T-helper 17 cell (primary cell): ENCODE measurements around the gene PCDHGA1. TPM values are rescaled to one million over a fixed set of nuclear protein-coding genes. Genes with fewer than 3 reads are reported as not detected.
A peak's percentile ranks its signal among the peaks of the same experiment; 100 is the strongest.

ENCODE experiments used
- ATAC-seq: fragments of 150-1000 bp; cut with Tn5 transposase; 2 replicates; pipeline ENCODE4 v1.10.0; 2021; ENCODE audit warnings: mild to moderate bottlenecking, moderate library complexity
- DNase-seq, 3 donors: peaks; one replicate each; pipeline versions ENCODE4 v3.0.0 to v3.0.0-alpha.2; 2020 to 2021
- H3K9me3 ChIP-seq: one replicate; pipeline ENCODE4 v1.7.0; 2013; ENCODE audit warnings: low read length, mild to moderate bottlenecking; ENCODE audit not compliant: control insufficient read depth, poor library complexity, severe bottlenecking
- H3K27ac Mint-ChIP-seq: one replicate; pipeline ENCODE4 v1.8.0; 2022; ENCODE audit warnings: mild to moderate bottlenecking, moderate library complexity, mixed read lengths
- H3K27me3 Mint-ChIP-seq: one replicate; pipeline ENCODE4 v1.8.0; 2022; ENCODE audit warnings: mixed read lengths
- H3K36me3 Mint-ChIP-seq: one replicate; pipeline ENCODE4 v1.8.0; 2022; ENCODE audit warnings: low read depth, mixed read lengths
- H3K4me1 Mint-ChIP-seq: one replicate; pipeline ENCODE4 v1.8.0; 2022; ENCODE audit warnings: mild to moderate bottlenecking, mixed read lengths
- H3K4me3 Mint-ChIP-seq: one replicate; pipeline ENCODE4 v1.8.0; 2022; ENCODE audit warnings: mild to moderate bottlenecking, moderate library complexity, mixed read lengths
- total RNA-seq, 4 donors: library from RNA in 2 of 4; stranded (reverse) in 2 of 4; gene quantifications; one replicate each; pipeline ENCODE4 v1.2.3 and lab custom pipeline; 2022 to 2026

Gene PCDHGA1
- total RNA-seq, 2 donors from 2014 or later: not detected

DNA sequence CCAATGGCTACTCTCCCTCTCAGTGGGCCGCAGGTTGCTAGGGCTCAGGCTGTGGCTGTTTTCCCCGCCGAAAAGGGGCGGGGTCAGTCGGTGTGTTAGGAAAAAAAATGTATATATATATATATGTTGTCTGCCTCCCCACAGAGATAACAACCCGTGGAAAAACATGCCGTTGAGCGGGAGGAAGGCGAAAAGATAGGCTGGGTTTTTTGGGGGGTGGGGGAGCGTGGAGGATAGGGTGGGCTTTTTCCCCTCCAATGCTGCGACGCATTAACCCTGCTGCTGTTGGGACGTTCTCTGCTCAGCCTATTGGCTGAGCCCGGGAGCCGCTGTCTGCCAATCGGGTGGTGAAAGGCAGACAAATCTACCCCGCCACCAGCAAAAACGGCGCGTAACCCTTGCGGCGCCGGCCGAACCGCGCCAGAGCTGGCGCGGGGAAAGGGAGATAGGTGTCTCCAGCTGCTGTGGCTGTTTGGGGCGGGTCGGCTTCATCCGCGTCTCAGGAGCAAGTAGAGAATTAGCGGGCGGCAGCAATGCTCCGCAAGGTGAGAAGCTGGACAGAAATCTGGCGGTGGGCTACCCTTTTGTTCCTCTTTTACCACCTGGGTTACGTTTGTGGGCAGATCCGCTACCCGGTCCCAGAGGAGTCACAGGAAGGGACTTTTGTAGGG is 154.5 kb downstream of the PCDHGA1 start, which contains the start of gene PCDHGC4:
TSS of gene PCDHGC4 (plus strand) at position 390 of the 671 bp plus-strand sequence. CDS start at position 534, 144 bp downstream.
- Mint-ChIP-seq H3K36me3 (no peaks in the 10 kb centered on the region), H3K27me3 (peaks cover 96% of the 10 kb centered on the region), H3K4me1 (peaks cover 2% of the 10 kb centered on the region), H3K27ac (no peak within 1 kb of the TSS), H3K4me3 (no peak within 1 kb of the TSS)
- DNase-seq: no peak
- ATAC-seq: no peak
- H3K9me3 ChIP-seq: no peaks in the 10 kb centered on the region

DNA sequence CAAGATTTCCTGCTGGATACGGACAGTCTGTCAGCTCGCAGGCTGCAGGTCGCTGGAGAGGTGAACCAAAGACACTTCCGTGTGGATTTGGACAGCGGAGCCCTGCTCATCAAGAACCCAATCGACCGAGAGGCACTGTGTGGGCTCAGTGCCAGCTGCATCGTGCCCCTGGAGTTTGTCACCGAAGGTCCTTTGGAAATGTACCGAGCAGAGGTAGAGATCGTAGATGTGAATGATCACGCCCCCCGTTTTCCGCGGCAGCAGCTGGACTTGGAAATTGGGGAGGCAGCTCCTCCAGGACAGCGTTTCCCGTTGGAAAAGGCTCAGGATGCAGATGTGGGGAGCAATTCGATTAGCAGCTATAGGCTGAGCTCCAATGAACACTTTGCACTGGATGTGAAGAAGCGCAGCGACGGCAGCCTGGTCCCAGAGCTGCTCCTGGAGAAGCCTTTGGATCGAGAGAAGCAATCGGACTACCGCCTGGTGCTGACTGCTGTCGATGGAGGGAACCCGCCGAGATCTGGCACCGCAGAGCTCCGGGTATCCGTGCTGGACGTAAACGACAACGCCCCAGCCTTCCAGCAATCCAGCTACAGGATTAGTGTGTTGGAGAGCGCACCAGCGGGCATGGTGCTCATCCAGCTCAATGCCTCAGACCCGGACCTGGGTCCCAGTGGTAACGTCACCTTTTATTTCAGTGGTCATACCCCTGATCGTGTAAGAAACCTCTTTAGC is 155.2 kb downstream of the PCDHGA1 start:
- no peak overlapping the region for H3K27ac Mint-ChIP-seq
- H3K9me3 ChIP-seq: no peaks in the 10 kb centered on the region
- DNase-seq (no peak), ATAC-seq (no peak)
- H3K4me3 Mint-ChIP-seq: no peak overlapping the region
- no peaks in the 10 kb centered on the region for H3K36me3 Mint-ChIP-seq
- peaks cover 96% of the 10 kb centered on the region for H3K27me3 Mint-ChIP-seq
- peaks cover 2% of the 10 kb centered on the region for H3K4me1 Mint-ChIP-seq

DNA sequence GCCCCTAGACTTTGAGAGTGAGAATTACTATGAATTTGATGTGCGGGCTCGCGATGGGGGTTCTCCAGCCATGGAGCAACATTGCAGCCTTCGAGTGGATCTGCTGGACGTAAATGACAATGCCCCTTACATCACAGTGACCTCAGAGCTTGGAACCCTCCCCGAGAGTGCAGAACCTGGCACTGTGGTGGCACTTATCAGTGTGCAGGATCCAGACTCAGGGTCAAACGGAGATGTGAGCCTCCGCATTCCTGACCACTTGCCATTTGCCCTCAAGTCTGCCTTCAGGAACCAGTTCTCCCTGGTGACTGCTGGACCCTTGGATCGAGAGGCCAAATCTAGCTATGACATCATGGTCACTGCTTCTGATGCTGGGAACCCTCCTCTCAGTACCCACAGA is 155.8 kb downstream of the PCDHGA1 start:
- no peak for DNase-seq
- H3K27ac Mint-ChIP-seq: no peak overlapping the region
- H3K36me3 Mint-ChIP-seq: peaks cover 3% of the 10 kb centered on the region
- peaks cover 96% of the 10 kb centered on the region for H3K27me3 Mint-ChIP-seq
- H3K4me1 Mint-ChIP-seq: peaks cover 2% of the 10 kb centered on the region
- no peak overlapping the region for H3K4me3 Mint-ChIP-seq
- no peak for ATAC-seq
- no peaks in the 10 kb centered on the region for H3K9me3 ChIP-seq

- no peak overlapping the region for H3K4me3 Mint-ChIP-seq
- no peak overlapping the region for H3K27ac Mint-ChIP-seq
- H3K9me3 ChIP-seq: no peaks in the 10 kb centered on the region
- ATAC-seq (no peak), DNase-seq (no peak)
- H3K36me3 Mint-ChIP-seq: peaks cover 5% of the 10 kb centered on the region
- peaks cover 96% of the 10 kb centered on the region for H3K27me3 Mint-ChIP-seq
- peaks cover 4% of the 10 kb centered on the region for H3K4me1 Mint-ChIP-seq
Observed at GRCh38 chr5:141487131-141487530, 156.8 kb downstream of the PCDHGA1 start.

DNA sequence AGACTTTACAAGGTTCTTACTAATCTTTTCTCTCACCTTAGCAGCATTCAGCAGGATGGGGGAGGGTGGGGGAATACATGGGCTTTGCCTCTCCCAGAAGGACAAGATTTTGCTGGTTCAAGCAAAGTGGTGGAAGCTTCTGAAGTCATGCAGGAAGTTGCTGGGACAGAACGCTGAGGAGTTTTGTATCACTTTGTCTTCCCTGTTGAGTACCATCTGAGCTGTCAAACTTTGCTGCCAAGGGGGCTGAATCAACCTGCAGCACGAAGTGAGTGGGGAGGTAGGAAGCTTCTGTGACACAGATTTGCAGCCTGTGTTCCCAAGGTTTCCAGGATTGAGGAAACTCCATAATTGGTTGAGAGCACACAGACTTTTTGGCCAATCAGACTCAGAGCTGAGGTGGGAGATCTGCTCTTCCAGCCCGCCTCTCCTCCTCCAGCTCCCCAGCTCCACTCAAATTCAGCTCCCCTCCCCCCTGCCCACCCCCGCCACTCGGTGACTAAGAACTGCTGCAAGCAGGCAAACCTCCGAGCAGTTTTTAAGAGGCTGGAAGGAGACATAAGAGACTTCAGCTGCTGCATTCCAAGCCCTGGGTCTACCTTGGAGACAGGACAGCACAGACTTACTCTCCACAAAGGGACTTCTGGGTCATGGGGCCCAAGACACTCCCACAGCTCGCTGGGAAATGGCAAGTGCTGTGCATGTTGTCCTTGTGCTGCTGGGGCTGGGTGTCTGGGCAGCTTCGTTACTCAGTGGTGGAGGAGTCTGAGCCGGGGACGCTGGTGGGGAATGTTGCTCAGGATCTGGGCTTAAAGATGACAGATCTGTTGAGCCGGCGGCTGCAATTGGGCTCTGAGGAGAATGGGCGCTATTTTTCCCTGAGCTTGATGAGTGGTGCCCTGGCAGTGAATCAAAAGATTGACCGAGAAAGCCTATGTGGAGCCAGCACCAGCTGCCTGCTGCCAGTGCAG is 158.6 kb downstream of the PCDHGA1 start, which contains the start of gene PCDHGC5:
TSS of gene PCDHGC5 (plus strand) at position 491 of the 971 bp plus-strand sequence. CDS start at position 651, 160 bp downstream.
- H3K27ac Mint-ChIP-seq: no peak within 1 kb of the TSS
- H3K36me3 Mint-ChIP-seq: peaks cover 5% of the 10 kb centered on the region
- ATAC-seq: no peak
- no peak for DNase-seq
- H3K9me3 ChIP-seq: no peaks in the 10 kb centered on the region
- H3K27me3 Mint-ChIP-seq: peaks cover 93% of the 10 kb centered on the region
- H3K4me3 Mint-ChIP-seq: no peak within 1 kb of the TSS
- peaks cover 6% of the 10 kb centered on the region for H3K4me1 Mint-ChIP-seq

DNA sequence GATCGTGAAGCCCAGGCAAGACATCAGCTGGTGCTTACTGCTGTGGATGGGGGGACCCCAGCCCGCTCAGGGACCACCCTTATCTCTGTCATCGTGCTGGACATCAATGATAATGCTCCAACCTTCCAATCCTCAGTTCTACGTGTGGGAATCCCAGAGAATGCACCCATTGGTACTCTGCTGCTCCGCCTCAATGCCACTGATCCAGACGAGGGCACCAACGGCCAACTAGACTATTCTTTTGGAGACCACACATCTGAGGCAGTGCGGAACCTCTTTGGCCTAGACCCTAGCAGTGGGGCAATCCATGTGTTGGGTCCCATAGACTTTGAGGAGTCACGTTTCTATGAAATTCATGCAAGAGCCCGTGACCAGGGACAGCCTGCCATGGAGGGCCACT is 159.5 kb downstream of the PCDHGA1 start:
- no peak overlapping the region for H3K27ac Mint-ChIP-seq
- H3K27me3 Mint-ChIP-seq: peaks cover 93% of the 10 kb centered on the region
- DNase-seq (no peak), ATAC-seq (no peak)
- no peaks in the 10 kb centered on the region for H3K9me3 ChIP-seq
- no peak overlapping the region for H3K4me3 Mint-ChIP-seq
- peaks cover 4% of the 10 kb centered on the region for H3K4me1 Mint-ChIP-seq
- H3K36me3 Mint-ChIP-seq: peaks cover 5% of the 10 kb centered on the region

DNA sequence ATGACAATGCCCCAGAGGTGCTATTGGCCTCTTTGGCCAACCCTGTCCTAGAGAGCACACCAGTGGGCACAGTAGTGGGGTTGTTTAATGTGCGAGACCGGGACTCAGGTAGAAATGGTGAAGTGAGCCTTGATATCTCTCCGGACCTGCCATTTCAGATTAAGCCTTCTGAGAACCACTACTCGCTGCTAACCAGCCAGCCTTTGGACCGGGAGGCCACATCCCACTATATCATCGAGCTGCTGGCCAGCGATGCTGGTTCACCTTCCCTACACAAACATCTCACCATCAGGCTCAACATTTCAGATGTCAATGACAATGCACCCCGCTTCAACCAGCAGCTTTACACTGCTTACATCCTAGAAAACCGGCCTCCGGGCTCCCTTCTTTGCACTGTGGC is 160.0 kb downstream of the PCDHGA1 start:
- Mint-ChIP-seq H3K36me3 (peaks cover 6% of the 10 kb centered on the region), H3K4me3 (no peak overlapping the region), H3K4me1 (peaks cover 5% of the 10 kb centered on the region), H3K27ac (no peak overlapping the region), H3K27me3 (peaks cover 93% of the 10 kb centered on the region)
- no peak for ATAC-seq
- DNase-seq: no peak
- no peaks in the 10 kb centered on the region for H3K9me3 ChIP-seq

DNA sequence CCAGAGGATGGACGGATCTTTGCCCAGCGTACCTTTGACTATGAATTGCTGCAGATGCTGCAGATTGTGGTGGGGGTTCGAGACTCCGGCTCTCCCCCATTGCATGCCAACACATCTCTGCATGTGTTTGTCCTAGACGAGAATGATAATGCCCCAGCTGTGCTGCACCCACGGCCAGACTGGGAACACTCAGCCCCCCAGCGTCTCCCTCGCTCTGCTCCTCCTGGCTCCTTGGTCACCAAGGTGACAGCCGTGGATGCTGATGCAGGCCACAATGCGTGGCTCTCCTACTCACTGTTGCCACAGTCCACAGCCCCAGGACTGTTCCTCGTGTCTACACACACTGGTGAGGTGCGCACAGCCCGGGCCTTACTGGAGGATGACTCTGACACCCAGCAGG is 160.5 kb downstream of the PCDHGA1 start:
- ATAC-seq (no peak), DNase-seq (no peak)
- H3K9me3 ChIP-seq: no peaks in the 10 kb centered on the region
- Mint-ChIP-seq H3K36me3 (peaks cover 11% of the 10 kb centered on the region), H3K27me3 (peaks cover 93% of the 10 kb centered on the region), H3K27ac (no peak overlapping the region), H3K4me1 (peaks cover 10% of the 10 kb centered on the region), H3K4me3 (no peak overlapping the region)

- peaks cover 13% of the 10 kb centered on the region for H3K4me1 Mint-ChIP-seq
- H3K27me3 Mint-ChIP-seq: peaks cover 93% of the 10 kb centered on the region
- no peak overlapping the region for H3K27ac Mint-ChIP-seq
- ATAC-seq: peak; percentile 15
- peak overlapping the region; percentile 79 for H3K4me3 Mint-ChIP-seq
- H3K36me3 Mint-ChIP-seq: peaks cover 12% of the 10 kb centered on the region
- H3K9me3 ChIP-seq: no peaks in the 10 kb centered on the region
- no peak for DNase-seq
Observed at GRCh38 chr5:141491323-141492167, 161.2 kb downstream of the PCDHGA1 start.

DNA sequence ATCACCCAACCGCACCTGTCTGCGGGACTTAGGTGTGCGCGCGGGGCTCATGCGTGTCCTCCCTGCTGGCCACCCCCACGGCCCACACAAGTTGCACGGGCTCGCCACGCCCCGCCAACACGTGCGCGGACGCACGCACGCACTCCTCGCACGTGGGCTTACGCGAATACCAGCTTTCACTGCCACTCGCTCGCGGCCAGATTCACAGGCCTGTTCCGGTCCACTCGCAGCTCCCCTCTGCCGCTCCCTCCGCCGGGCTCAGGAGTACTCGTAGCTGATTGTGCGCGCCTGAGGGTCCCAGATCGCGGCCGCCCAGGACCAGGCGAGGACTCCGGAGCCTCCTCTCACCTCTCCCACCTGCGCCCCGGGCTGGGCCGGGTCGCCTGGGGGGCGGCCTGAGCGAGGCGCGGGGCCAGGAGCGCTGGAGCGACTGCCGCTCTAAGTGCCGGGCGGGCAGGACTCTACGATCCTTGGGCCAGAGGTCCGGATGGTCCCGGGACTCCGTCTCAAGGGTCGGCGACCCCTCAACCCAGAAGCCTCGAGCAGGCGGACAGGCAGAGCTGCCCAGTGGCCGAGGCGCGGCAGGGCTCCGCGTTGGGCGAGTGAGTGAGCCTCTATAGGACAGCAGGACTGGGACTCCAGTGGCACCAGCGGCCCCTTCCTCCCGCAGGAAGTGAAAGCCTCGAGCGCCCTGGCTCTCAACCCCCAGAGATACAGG is 162.0 kb downstream of the PCDHGA1 start:
- ATAC-seq: peak; percentile 71
- no peak overlapping the region for H3K27ac Mint-ChIP-seq
- H3K4me1 Mint-ChIP-seq: peaks cover 13% of the 10 kb centered on the region
- H3K4me3 Mint-ChIP-seq: peak overlapping the region; percentile 79
- H3K36me3 Mint-ChIP-seq: peaks cover 12% of the 10 kb centered on the region
- H3K9me3 ChIP-seq: no peaks in the 10 kb centered on the region
- no peak for DNase-seq
- H3K27me3 Mint-ChIP-seq: peaks cover 90% of the 10 kb centered on the region

- Mint-ChIP-seq H3K4me3 (no peak overlapping the region), H3K27ac (no peak overlapping the region), H3K36me3 (peaks cover 12% of the 10 kb centered on the region), H3K4me1 (peaks cover 13% of the 10 kb centered on the region), H3K27me3 (peaks cover 90% of the 10 kb centered on the region)
- ATAC-seq (no peak), DNase-seq (no peak)
- no peaks in the 10 kb centered on the region for H3K9me3 ChIP-seq
Observed at GRCh38 chr5:141493500-141494422, 163.4 kb downstream of the PCDHGA1 start.
